IMR-90 (cell line): ENCODE data around the gene OR6P1. TPM values are rescaled to one million over a fixed set of nuclear protein-coding genes. Genes with fewer than 3 reads are reported as not detected.

ENCODE experiments used
- ATAC-seq: fragments of 200-7000 bp; cut with Tn5 transposase; 2 replicates; pipeline ENCODE4 v1.9.1; 2020; ENCODE audit warnings: low read depth, mild to moderate bottlenecking, moderate library complexity
- Bru-seq: library from RNA; stranded (reverse); fragments of 400-500 nt; gene quantifications from one replicate; lab custom pipeline; 2021; lab: Mats Ljungman, UMichigan
- BruChase-seq, 2 experiments: library from RNA; stranded (reverse); fragments of 400-500 nt; gene quantifications; one replicate each; lab custom pipeline; 2021; lab: Mats Ljungman, UMichigan
- BruUV-seq: library from RNA; stranded (reverse); fragments of 400-500 nt; replicated peaks from 2 replicates; lab custom pipeline; 2021; lab: Mats Ljungman, UMichigan
- CTCF ChIA-PET: fragments of 300-600 bp; formaldehyde crosslinking; extraction: SDS; loops from one replicate; lab custom pipeline; 2021; ENCODE audit warnings: antibody characterized with exemption; lab: Yijun Ruan, JAX
- POLR2A ChIA-PET: fragments of 300-600 bp; sonication (Branson Sonifier 250); formaldehyde crosslinking; loops from one replicate; lab custom pipeline; 2022; ENCODE audit warnings: antibody characterized with exemption; ENCODE audit not compliant: unreplicated experiment; lab: Charles Lee
- DNase-seq: peaks from one replicate; pipeline ENCODE4 v3.0.0; 2013
- H2AFZ ChIP-seq: replicated peaks from 2 replicates; pipeline ENCODE3; 2013; ENCODE audit warnings: low read length, mild to moderate bottlenecking; ENCODE audit not compliant: poor library complexity
- H2AK5ac ChIP-seq: 2 replicates; pipeline ENCODE4 v1.6.1; 2013; ENCODE audit warnings: low read depth, low read length, inconsistent platforms
- H2AK9ac ChIP-seq: replicated peaks from 2 replicates; pipeline ENCODE3; 2013; ENCODE audit warnings: mild to moderate bottlenecking, low read depth, low read length, moderate library complexity; ENCODE audit not compliant: poor library complexity
- H2BK120ac ChIP-seq: 2 replicates; pipeline ENCODE4 v1.6.1; 2013; ENCODE audit warnings: low read depth, low read length, inconsistent platforms
- H2BK15ac ChIP-seq: 3 replicates; pipeline ENCODE4 v1.6.1; 2013; ENCODE audit warnings: low read depth, low read length, inconsistent platforms
- H2BK20ac ChIP-seq: 2 replicates; pipeline ENCODE4 v1.6.1; 2013; ENCODE audit warnings: low read depth, mild to moderate bottlenecking, inconsistent platforms, low read length, moderate library complexity
- H2BK5ac ChIP-seq: 2 replicates; pipeline ENCODE4 v1.6.1; 2013; ENCODE audit warnings: mild to moderate bottlenecking, low read depth, low read length, inconsistent platforms; ENCODE audit not compliant: poor library complexity, severe bottlenecking
- H3K14ac ChIP-seq: replicated peaks from 2 replicates; pipeline ENCODE4 v1.6.1; 2013; ENCODE audit warnings: low read depth, low read length, inconsistent platforms
- H3K18ac ChIP-seq: 2 replicates; pipeline ENCODE4 v1.6.1; 2013; ENCODE audit warnings: low read depth, low read length, control low read depth
- H3K23ac ChIP-seq: 2 replicates; pipeline ENCODE4 v1.6.1; 2013; ENCODE audit warnings: low read depth, low read length, inconsistent platforms
- H3K27ac ChIP-seq: 2 replicates; pipeline ENCODE4 v1.5.1; 2013; ENCODE audit warnings: mild to moderate bottlenecking, control low read depth, low read length; ENCODE audit not compliant: insufficient read depth
- H3K27me3 ChIP-seq: 2 replicates; pipeline ENCODE4 v1.6.1; 2013; ENCODE audit warnings: low read length; ENCODE audit not compliant: control insufficient read depth, insufficient read depth
- H3K36me3 ChIP-seq: 2 replicates; pipeline ENCODE4 v1.6.1; 2013; ENCODE audit warnings: low read length, mixed read lengths; ENCODE audit not compliant: control insufficient read depth, insufficient read depth
- H3K4ac ChIP-seq: 2 replicates; pipeline ENCODE4 v1.6.1; 2013; ENCODE audit warnings: low read depth, low read length, inconsistent platforms
- H3K4me1 ChIP-seq: 2 replicates; pipeline ENCODE4 v1.6.1; 2013; ENCODE audit warnings: low read length, mixed read lengths; ENCODE audit not compliant: control insufficient read depth, insufficient read depth
- H3K4me2 ChIP-seq: 2 replicates; pipeline ENCODE4 v1.6.1; 2013; ENCODE audit warnings: low read depth, mild to moderate bottlenecking, control low read depth, low read length, moderate library complexity
- H3K4me3 ChIP-seq: 2 replicates; pipeline ENCODE4 v1.5.1; 2013; ENCODE audit warnings: low read depth, mild to moderate bottlenecking, control low read depth, low read length, moderate library complexity; ENCODE audit not compliant: insufficient read depth
- H3K56ac ChIP-seq: 2 replicates; pipeline ENCODE4 v1.6.1; 2013; ENCODE audit warnings: low read length, inconsistent platforms; ENCODE audit not compliant: insufficient read depth; ENCODE audit errors: extremely low read depth
- H3K79me1 ChIP-seq, 2 experiments: 2 replicates each; pipeline ENCODE4 v1.6.1; 2013; ENCODE audit warnings: low read length in 2 of 2, inconsistent platforms in 1 of 2, low read depth in 1 of 2
- H3K9ac ChIP-seq: 2 replicates; pipeline ENCODE4 v1.6.1; 2013; ENCODE audit warnings: low read depth, low read length, control low read depth
- H3K9me1 ChIP-seq: 2 replicates; pipeline ENCODE4 v1.6.1; 2013; ENCODE audit warnings: low read length, inconsistent platforms; ENCODE audit not compliant: insufficient read depth
- H3K9me3 ChIP-seq: 2 replicates; pipeline ENCODE4 v1.6.1; 2013; ENCODE audit warnings: low read length; ENCODE audit not compliant: control insufficient read depth, insufficient read depth
- H4K20me1 ChIP-seq: 2 replicates; pipeline ENCODE4 v1.6.1; 2013; ENCODE audit warnings: low read length, inconsistent platforms; ENCODE audit not compliant: insufficient read depth
- H4K5ac ChIP-seq: 2 replicates; pipeline ENCODE4 v1.6.1; 2013; ENCODE audit warnings: mild to moderate bottlenecking, low read depth, low read length, control low read depth
- H4K8ac ChIP-seq, 2 experiments: 2 replicates each; pipeline ENCODE4 v1.6.1; 2013; ENCODE audit warnings: low read depth in 2 of 2, low read length in 2 of 2, control low read depth in 1 of 2, inconsistent platforms in 1 of 2
- H4K91ac ChIP-seq: 2 replicates; pipeline ENCODE4 v1.6.1; 2013; ENCODE audit warnings: low read depth, low read length, inconsistent platforms; ENCODE audit not compliant: insufficient read depth
- WGBS, 2 experiments: methylation state at CpG; one replicate each; pipeline versions ENCODE4 v1.1.5 to v1.1.7; 2013; ENCODE audit warnings: missing lambda C conversion rate in 2 of 2; ENCODE audit not compliant: insufficient read length in 1 of 2; ENCODE audit errors: extremely low coverage in 2 of 2; 5-methylcytosine and 5-hydroxymethylcytosine counted together
- dilution Hi-C: fragments of 300-500 bp; cut with HindIII; formaldehyde crosslinking; loops from one replicate; pipeline ENCODE4 v1.14.3; 2018; ENCODE audit warnings: low sequenced_read_pairs; ENCODE audit not compliant: unreplicated experiment
- in situ Hi-C: fragments of 300-500 bp; cut with MboI; formaldehyde crosslinking; loops from 3 replicates; pipeline ENCODE4 v1.14.3; 2019; ENCODE audit warnings: low sequenced_read_pairs, inconsistent platforms, mixed read lengths
- intact Hi-C: fragments of 100-400 bp; cut with micrococcal nuclease; formaldehyde crosslinking; loops from 2 replicates; pipeline ENCODE4 v1.10.0; 2022
- long read RNA-seq: library from polyadenylated mRNA; unstranded; transcript quantifications from one replicate; pipeline ENCODE4 v2.0.0, GENCODE V29; 2021; ENCODE audit not compliant: unreplicated experiment
- polyA plus RNA-seq, 3 experiments: library from polyadenylated mRNA; depleted of rRNA; stranded (reverse); fragments of >200 nt; gene quantifications; 2 replicates each; pipeline ENCODE4 v1.2.3, GENCODE V29; 2012; ENCODE audit warnings: low replicate concordance in 1 of 3
- total RNA-seq: library from RNA; depleted of rRNA; stranded (reverse); fragments of >200 nt; gene quantifications from 2 replicates; pipeline ENCODE4 v1.2.3, GENCODE V29; 2012; rRNA removed
- TF ChIP-seq, protein P1 (sequence below): conservative IDR thresholded peaks from 2 replicates; pipeline ENCODE4 v1.5.1; 2012; ENCODE audit warnings: mild to moderate bottlenecking, low read depth, low read length, improper control_type of control experiment

Gene OR6P1, protein sequence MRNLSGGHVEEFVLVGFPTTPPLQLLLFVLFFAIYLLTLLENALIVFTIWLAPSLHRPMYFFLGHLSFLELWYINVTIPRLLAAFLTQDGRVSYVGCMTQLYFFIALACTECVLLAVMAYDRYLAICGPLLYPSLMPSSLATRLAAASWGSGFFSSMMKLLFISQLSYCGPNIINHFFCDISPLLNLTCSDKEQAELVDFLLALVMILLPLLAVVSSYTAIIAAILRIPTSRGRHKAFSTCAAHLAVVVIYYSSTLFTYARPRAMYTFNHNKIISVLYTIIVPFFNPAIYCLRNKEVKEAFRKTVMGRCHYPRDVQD
- total RNA-seq (not detected in 2 replicates), polyA plus RNA-seq (2012; rRNA removed) (not detected in 2 replicates), Bru-seq, nascent RNA (not detected), BruChase-seq, experiment 1, labeled RNA remaining after a 6-hour chase (not detected), BruChase-seq, experiment 2, labeled RNA remaining after a 2-hour chase (not detected)
- not detected in 2 replicates for polyA plus RNA-seq (2012; cell fraction: cytosol; rRNA removed)
- not detected in 2 replicates for polyA plus RNA-seq (2012; cell fraction: nucleus; rRNA removed; ENCODE audit: low replicate concordance)
- long read RNA-seq: 0 reads

DNA sequence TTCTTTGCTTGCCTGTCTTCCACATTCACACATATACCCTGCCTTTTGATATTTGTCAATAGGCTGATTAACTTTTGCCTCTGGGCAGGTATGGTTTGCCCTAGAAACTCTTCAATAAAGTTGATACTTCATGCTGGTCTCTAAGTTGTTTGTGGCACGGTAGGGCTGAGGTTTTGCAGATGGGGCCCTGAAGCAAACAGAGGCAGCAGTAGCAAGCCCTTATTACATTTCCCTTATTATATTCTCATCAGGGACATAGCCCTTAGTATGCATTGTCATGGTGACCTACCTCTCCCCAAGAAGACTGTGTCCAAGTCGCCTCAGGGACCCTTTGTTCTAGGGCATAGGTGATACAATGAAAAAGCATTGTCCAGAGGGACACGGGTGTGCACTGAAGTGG, at the start of gene OR6P1:
Gene OR6P1 (minus strand): TSS at position 101 of the 400 bp plus-strand sequence. CDS start 6,976 bp downstream, outside the sequence.
- Histone ChIP-seq H2AK5ac (no peak within 1 kb of the TSS), H2AFZ (no peak within 1 kb of the TSS), H3K36me3 (no peaks in the 10 kb centered on the region), H2BK20ac (no peak within 1 kb of the TSS), H2BK5ac (no peak within 1 kb of the TSS), H4K91ac (no peak within 1 kb of the TSS), H2AK9ac (no peak within 1 kb of the TSS), H3K4me2 (no peak within 1 kb of the TSS), H3K27ac (no peak within 1 kb of the TSS), H3K4me1 (no peaks in the 10 kb centered on the region), H2BK15ac (no peak within 1 kb of the TSS), H4K8ac (no peak within 1 kb of the TSS), H3K79me1 (no peaks in the 10 kb centered on the region), H3K4me3 (no peak within 1 kb of the TSS), H4K20me1 (no peaks in the 10 kb centered on the region), H2BK120ac (no peak within 1 kb of the TSS), H3K14ac (no peak within 1 kb of the TSS), H3K23ac (no peak within 1 kb of the TSS), H3K9me1 (no peaks in the 10 kb centered on the region), H3K27me3 (no peaks in the 10 kb centered on the region), H4K5ac (no peak within 1 kb of the TSS), H3K4ac (no peak within 1 kb of the TSS), H3K9ac (no peak within 1 kb of the TSS), H3K9me3 (no peaks in the 10 kb centered on the region), H3K56ac (no peak within 1 kb of the TSS), H3K18ac (no peak within 1 kb of the TSS)
- dilution Hi-C loops (no loop called here), intact Hi-C loops (no loop called here), in situ Hi-C loops (no loop called here)
- ChIA-PET CTCF (no interaction called here), POLR2A (no interaction called here)
- BruUV-seq: no TSS peak
- TF ChIP-seq, protein P1, sequence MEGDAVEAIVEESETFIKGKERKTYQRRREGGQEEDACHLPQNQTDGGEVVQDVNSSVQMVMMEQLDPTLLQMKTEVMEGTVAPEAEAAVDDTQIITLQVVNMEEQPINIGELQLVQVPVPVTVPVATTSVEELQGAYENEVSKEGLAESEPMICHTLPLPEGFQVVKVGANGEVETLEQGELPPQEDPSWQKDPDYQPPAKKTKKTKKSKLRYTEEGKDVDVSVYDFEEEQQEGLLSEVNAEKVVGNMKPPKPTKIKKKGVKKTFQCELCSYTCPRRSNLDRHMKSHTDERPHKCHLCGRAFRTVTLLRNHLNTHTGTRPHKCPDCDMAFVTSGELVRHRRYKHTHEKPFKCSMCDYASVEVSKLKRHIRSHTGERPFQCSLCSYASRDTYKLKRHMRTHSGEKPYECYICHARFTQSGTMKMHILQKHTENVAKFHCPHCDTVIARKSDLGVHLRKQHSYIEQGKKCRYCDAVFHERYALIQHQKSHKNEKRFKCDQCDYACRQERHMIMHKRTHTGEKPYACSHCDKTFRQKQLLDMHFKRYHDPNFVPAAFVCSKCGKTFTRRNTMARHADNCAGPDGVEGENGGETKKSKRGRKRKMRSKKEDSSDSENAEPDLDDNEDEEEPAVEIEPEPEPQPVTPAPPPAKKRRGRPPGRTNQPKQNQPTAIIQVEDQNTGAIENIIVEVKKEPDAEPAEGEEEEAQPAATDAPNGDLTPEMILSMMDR: no peak
- ATAC-seq (no peak), DNase-seq (no peak)
- no CpG with 5 or more reads among the region's 3 CpGs for WGBS, 2 experiments
